ENCODE results near the gene ZNF511.

GRCh38 chr10:133329491-133330202 is 20.9 kb downstream of the ZNF511 start:
- TF ChIP-seq CTCF (IDR thresholded peaks at IDR 0.05) (peak; percentile 76 to 97 (median 87)), POLR2A (IDR thresholded peaks at IDR 0.05) (no peak)
